ENCODE measurements around the gene DCAF5. TPM values are rescaled to one million over a fixed set of nuclear protein-coding genes. Genes with fewer than 3 reads are reported as not detected.

Gene DCAF5
- total and polyA plus RNA-seq, 2 of the 8 experiments (the other 6 are each of a cell fraction or from before 2014, with no cell fraction given): 24.3 to 31.0 TPM

GRCh38 chr14:69039288-69039628 lies 113.7 kb downstream of the DCAF5 start:
- FAIRE-seq (no peak), DNase-seq (ENCODE audit: low read depth in 1 of 2, low spot score in 2 of 2) (no peak)
- H3K4me3 ChIP-seq (ENCODE audit: extremely low read depth in 1 of 4, insufficient read depth in 2 of 4, low read depth in 3 of 4, low read length in 4 of 4): no peak overlapping the region
- no peak overlapping the region for H2AFZ ChIP-seq (ENCODE audit: low read length)
- no peak overlapping the region for H3K23ac ChIP-seq (ENCODE audit: insufficient read length)
- no peaks in the 10 kb centered on the region for H3K79me1 ChIP-seq (ENCODE audit: low read depth, low read length)
- peaks cover 4 to 26% (median 12%) of the 10 kb centered on the region in 4 experiments for H3K4me1 ChIP-seq (replicated peaks in 1 of 4; ENCODE audit: control insufficient read depth in 3 of 4, insufficient read depth in 4 of 4, low read length in 3 of 4)
- H3K9ac ChIP-seq (replicated peaks in 1 of 4; ENCODE audit: extremely low read depth in 1 of 4, low read depth in 3 of 4, low read length in 3 of 4): no peak overlapping the region
- no peak overlapping the region for H4K91ac ChIP-seq (replicated peaks; ENCODE audit: insufficient read length, low read length)
- no peak overlapping the region for H2BK20ac ChIP-seq (ENCODE audit: low read length)
- ChIA-PET CTCF (ENCODE audit: partially characterized antibody) (interaction anchor here (1.0 to 4.3 kb wide), 10 partner anchors 8 to 97 kb away, joined by 3 to 13 read pairs (median 4); no protein-coding TSS in a partner anchor), POLR2A (ENCODE audit: partially characterized antibody) (interaction anchor here (1.1 to 1.4 kb wide), 2 partner anchors 54 to 75 kb away, joined by 3 to 5 read pairs; no protein-coding TSS in a partner anchor)
- H4K20me1 ChIP-seq (replicated peaks in 1 of 2; ENCODE audit: control insufficient read depth in 1 of 2, insufficient read depth in 2 of 2, low read length in 2 of 2): no peaks in the 10 kb centered on the region
- no peak overlapping the region for H2BK15ac ChIP-seq (ENCODE audit: low read length)
- H3K4me2 ChIP-seq (ENCODE audit: insufficient read depth in 1 of 2, low read depth in 2 of 2, low read length in 2 of 2): no peak overlapping the region
- no peaks in the 10 kb centered on the region for H3K9me3 ChIP-seq (ENCODE audit: insufficient read depth in 2 of 2, low read depth in 1 of 2, low read length in 1 of 2)
- H3K27ac ChIP-seq (ENCODE audit: low read depth, low read length): no peak overlapping the region
- no peaks in the 10 kb centered on the region for H3K79me2 ChIP-seq (ENCODE audit: control insufficient read depth in 1 of 2, insufficient read depth in 2 of 2, low read length in 2 of 2)
- H3K36me3 ChIP-seq (ENCODE audit: control insufficient read depth in 2 of 4, insufficient read depth in 4 of 4, low read length in 3 of 4): no peaks in the 10 kb centered on the region
- H4K8ac ChIP-seq (ENCODE audit: extremely low read depth, insufficient read depth, low read length): no peak overlapping the region
- no peak overlapping the region for H3K56ac ChIP-seq (replicated peaks; ENCODE audit: insufficient read length, low read depth, low read length)
- no peaks in the 10 kb centered on the region for H3K27me3 ChIP-seq (replicated peaks in 1 of 4; ENCODE audit: control insufficient read depth in 3 of 4, extremely low read depth in 1 of 4, insufficient read depth in 3 of 4, low read length in 3 of 4)
- no peak overlapping the region for H3K14ac ChIP-seq (ENCODE audit: insufficient read length)
- H3K4ac ChIP-seq (replicated peaks; ENCODE audit: insufficient read length, low read depth, low read length): no peak overlapping the region
- no peak overlapping the region for H4K5ac ChIP-seq (ENCODE audit: insufficient read length, low read depth, low read length)
- no peak overlapping the region for H2AK5ac ChIP-seq (ENCODE audit: low read depth, low read length)
- H2BK5ac ChIP-seq (ENCODE audit: low read depth, low read length): no peak overlapping the region
- TF ChIP-seq KDM1A (IDR thresholded peaks at IDR 0.05; ENCODE audit: borderline replicate concordance, low read length) (no peak), MAFK (IDR thresholded peaks at IDR 0.05; ENCODE audit: low read depth, low read length) (no peak)
- H2BK120ac ChIP-seq (replicated peaks; ENCODE audit: low read depth, low read length): no peak overlapping the region
- no peak overlapping the region; the same call in 1 of the 2 replicates for H2BK12ac ChIP-seq (ENCODE audit: low read depth, low read length)
- H3K23me2 ChIP-seq (ENCODE audit: low read depth, low read length): no peaks in the 10 kb centered on the region
- no peak overlapping the region for H3K18ac ChIP-seq (ENCODE audit: extremely low read depth, low read length)
